Kidney glomerular epithelial cell (primary cell): ENCODE data around the gene PKHD1.
A peak's percentile ranks its signal among the peaks of the same experiment; 100 is the strongest.

Experiments used
- DNase-seq: peaks from one replicate; lab custom pipeline; 2025; lab: John Stamatoyannopoulos, UW

PKHD1 gene

GRCh38 chr6:52103623-52104022, 16.2 kb upstream of the PKHD1 start:
- no peak for DNase-seq

GRCh38 chr6:52102405-52102804, 15.0 kb upstream of the PKHD1 start:
- no peak for DNase-seq

GRCh38 chr6:52098721-52099120, 11.3 kb upstream of the PKHD1 start:
- peak; percentile 44 for DNase-seq

GRCh38 chr6:52089758-52090348, 2.4 kb upstream of the PKHD1 start:
- DNase-seq = no peak

- DNase-seq = peak; percentile 9
These were observed 672 bp downstream of the PKHD1 start for GRCh38 chr6:52086741-52087140.

- no peak for DNase-seq
These were observed 6.2 kb downstream of the PKHD1 start for GRCh38 chr6:52081237-52081636.

GRCh38 chr6:52077961-52078625, 9.3 kb downstream of the PKHD1 start:
- DNase-seq = peak; percentile 49

GRCh38 chr6:52077180-52077884, 10.1 kb downstream of the PKHD1 start:
- peak; percentile 98 for DNase-seq

- DNase-seq = no peak
These were observed 10.6 kb downstream of the PKHD1 start for GRCh38 chr6:52076791-52077179.

- no peak for DNase-seq
These were observed 12.7 kb downstream of the PKHD1 start for GRCh38 chr6:52074716-52075115.

- DNase-seq = no peak
These were observed 13.3 kb downstream of the PKHD1 start for GRCh38 chr6:52074155-52074554.

- peak; percentile 26 for DNase-seq
These were observed 21.8 kb downstream of the PKHD1 start for GRCh38 chr6:52065621-52066020.

GRCh38 chr6:52063584-52064344, 23.6 kb downstream of the PKHD1 start:
- peak; percentile 68 for DNase-seq

GRCh38 chr6:52061481-52061880, 25.9 kb downstream of the PKHD1 start:
- DNase-seq = no peak

- DNase-seq = peak; percentile 89
These were observed 27.6 kb downstream of the PKHD1 start for GRCh38 chr6:52059821-52060220.

- DNase-seq = no peak
These were observed 32.0 kb downstream of the PKHD1 start for GRCh38 chr6:52055451-52055850.

- no peak for DNase-seq
These were observed 34.2 kb downstream of the PKHD1 start for GRCh38 chr6:52053038-52053695.

GRCh38 chr6:52050051-52050405, 37.4 kb downstream of the PKHD1 start:
- DNase-seq = no peak

- peak; percentile 64 for DNase-seq
These were observed 38.0 kb downstream of the PKHD1 start for GRCh38 chr6:52049252-52050050.

- DNase-seq = no peak
These were observed 41.0 kb downstream of the PKHD1 start for GRCh38 chr6:52046456-52046855.

- DNase-seq = no peak
These were observed 41.9 kb downstream of the PKHD1 start for GRCh38 chr6:52045481-52045880.
